Tibial nerve (tissue), 4 donors: ENCODE results near the gene TEX51.

Experiments used
- CTCF ChIP-seq, 5 experiments: fragments of 200-600 bp in 3 of 5; fragments of 450-650 bp in 2 of 5; sonication (generic) in 3 of 5; IDR thresholded peaks; one replicate each; pipeline ENCODE4 v1.5.1; 2016 to 2019; ENCODE audit warnings: antibody characterized with exemption in 5 of 5, mild to moderate bottlenecking in 3 of 5, moderate library complexity in 2 of 5
- EP300 ChIP-seq, 2 donors: sonication (generic); formaldehyde crosslinking; IDR thresholded peaks; one replicate each; pipeline ENCODE4 v1.6.1; 2017; ENCODE audit warnings: antibody characterized with exemption in 2 of 2, mild to moderate bottlenecking in 1 of 2

GRCh38 chr2:126880817-126881216 is 17.9 kb upstream of the TEX51 start:
- TF ChIP-seq EP300 (IDR thresholded peaks at IDR 0.05) (no peak), CTCF (IDR thresholded peaks at IDR 0.05) (no peak)
